ENCODE measurements around the gene GNAI3.
"Not testable (repeated sequence)": the region's sequence is repeated elsewhere in the genome, so short reads cannot be mapped to it uniquely, and the experiment has no call there.

Gene GNAI3

GRCh38 chr1:109659997-109660690 lies 111.7 kb downstream of the GNAI3 start:
- DNase-seq (ENCODE audit: low read depth in 3 of 3): no peak

- not testable (repeated sequence) for DNase-seq (ENCODE audit: low read depth in 3 of 3)
Measured at GRCh38 chr1:109660691-109661026, 112.2 kb downstream of the GNAI3 start.

- DNase-seq (ENCODE audit: low read depth in 3 of 3): no peak
Measured at GRCh38 chr1:109661391-109661790, 113.0 kb downstream of the GNAI3 start.

GRCh38 chr1:109664671-109665070 lies 116.3 kb downstream of the GNAI3 start:
- no peak for DNase-seq (ENCODE audit: low read depth in 3 of 3)

DNA sequence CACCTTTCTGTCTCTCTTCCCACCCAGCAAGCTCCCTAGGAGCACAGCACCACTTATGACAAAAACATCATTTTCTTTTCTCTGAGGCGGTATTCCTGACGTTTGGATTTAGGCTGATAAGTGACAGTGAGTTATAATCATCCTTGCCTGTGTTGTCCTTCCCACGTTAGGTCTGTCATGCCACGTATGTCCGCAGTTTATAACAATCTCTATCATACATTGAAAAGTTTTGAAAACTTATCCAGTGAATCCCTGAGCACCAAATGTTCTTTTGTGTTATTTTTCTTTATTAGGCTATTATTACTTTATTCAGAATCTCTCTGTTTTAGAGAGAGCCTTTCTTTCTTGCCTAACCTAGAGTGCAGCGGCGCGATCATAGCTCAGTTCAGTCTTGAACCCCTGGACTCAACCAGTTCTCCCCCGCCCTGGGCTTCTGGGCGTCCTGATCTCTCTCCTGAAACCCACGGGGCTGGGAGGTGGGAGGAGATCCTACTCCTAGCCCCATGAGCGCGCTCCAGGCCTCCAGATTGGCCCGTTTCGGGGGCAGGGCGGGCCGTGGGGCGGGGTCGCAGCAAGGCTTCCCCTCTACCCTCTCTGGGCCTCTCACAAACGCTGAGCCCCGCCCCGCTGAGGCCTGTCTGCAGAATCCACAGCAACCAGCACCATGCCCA lies 119.2 kb downstream of the GNAI3 start, which contains the start of gene GSTM2:
GSTM2 (plus strand) TSS at position 606 of the 671 bp plus-strand sequence; CDS start at position 665, 59 bp downstream.
- DNase-seq (ENCODE audit: low read depth in 3 of 3): peak; percentile 67 to 87 (median 71)

Measured in stimulated activated CD4-positive, alpha-beta T cell treated with anti-CD3 and anti-CD28 coated beads, TNF-alpha, amount 100 ng/mL, for 24 hours (primary cell).